GM19023 (cell line): ENCODE data around the gene ROBO3.

ENCODE experiments used
- ATAC-seq: cut with Tn5 transposase; IDR thresholded peaks from one replicate; pipeline ENCODE4 v1.9.1; 2021; ENCODE audit warnings: mild to moderate bottlenecking, moderate library complexity; ENCODE audit not compliant: unreplicated experiment

Gene ROBO3

GRCh38 chr11:124891373-124891861, 26.2 kb downstream of the ROBO3 start:
- no peak for ATAC-seq

GRCh38 chr11:124892146-124892545, 26.9 kb downstream of the ROBO3 start:
- no peak for ATAC-seq

GRCh38 chr11:124892750-124893454, 27.7 kb downstream of the ROBO3 start:
- no peak for ATAC-seq

GRCh38 chr11:124893781-124894401, 28.7 kb downstream of the ROBO3 start:
- no peak for ATAC-seq

- ATAC-seq: no peak
These were observed 29.6 kb downstream of the ROBO3 start for GRCh38 chr11:124894606-124895430.

GRCh38 chr11:124895471-124895971, 30.3 kb downstream of the ROBO3 start:
- no peak for ATAC-seq

- ATAC-seq: no peak
These were observed 31.0 kb downstream of the ROBO3 start for GRCh38 chr11:124896071-124896750.

- ATAC-seq: no peak
These were observed 31.7 kb downstream of the ROBO3 start for GRCh38 chr11:124896821-124897391.

- ATAC-seq: no peak
These were observed 32.5 kb downstream of the ROBO3 start, which contains the start of gene ROBO4 for GRCh38 chr11:124897674-124898262. Gene ROBO4 (minus strand): TSS chr11:124897865. CDS start chr11:124897795, 70 bp downstream.

- ATAC-seq: no peak
These were observed 33.0 kb downstream of the ROBO3 start for GRCh38 chr11:124898263-124898680.

- ATAC-seq: no peak
These were observed 33.5 kb downstream of the ROBO3 start for GRCh38 chr11:124898711-124899110.

- ATAC-seq: no peak
These were observed 34.3 kb downstream of the ROBO3 start for GRCh38 chr11:124899383-124900145.

- ATAC-seq: no peak
These were observed 35.2 kb downstream of the ROBO3 start for GRCh38 chr11:124900464-124900863.

- no peak for ATAC-seq
These were observed 37.4 kb downstream of the ROBO3 start for GRCh38 chr11:124902616-124903015.

- ATAC-seq: no peak
These were observed 50.5 kb downstream of the ROBO3 start for GRCh38 chr11:124915541-124916369.

- ATAC-seq: no peak
These were observed 51.1 kb downstream of the ROBO3 start for GRCh38 chr11:124916370-124916710.

GRCh38 chr11:124917115-124917637, 51.9 kb downstream of the ROBO3 start:
- ATAC-seq: no peak

- ATAC-seq: no peak
These were observed 53.7 kb downstream of the ROBO3 start, which contains the start of gene HEPN1 for GRCh38 chr11:124918950-124919349. Gene HEPN1 (plus strand): TSS chr11:124919250.
